ENCODE data around the gene AKAP1.

DNA sequence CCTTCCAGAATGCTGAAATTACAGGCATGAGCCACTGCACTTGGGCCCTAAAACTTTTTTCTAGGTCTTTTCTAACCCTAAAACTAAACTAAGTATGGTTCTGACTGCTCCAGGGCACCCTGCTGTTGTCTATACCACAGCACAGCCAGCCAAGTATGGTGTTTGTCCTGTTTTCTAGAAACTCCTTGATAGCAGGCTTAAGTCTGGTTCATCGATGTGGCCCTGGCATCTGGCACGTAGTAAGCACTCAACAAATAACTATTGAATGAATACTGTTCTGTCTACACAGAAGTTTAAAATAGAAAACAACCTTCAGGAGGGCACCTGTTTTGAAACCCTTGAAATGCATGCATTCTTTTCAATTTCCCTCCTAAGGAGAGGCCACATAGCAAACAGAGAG lies 44.5 kb upstream of the AKAP1 start:
- TF ChIP-seq CTCF (IDR thresholded peaks at IDR 0.05), result no peak
- TF ChIP-seq POLR2A (IDR thresholded peaks at IDR 0.05), result no peak
- no peak for TF ChIP-seq EP300 (IDR thresholded peaks at IDR 0.05)
